Peyer's patch (tissue), 4 donors: ENCODE results near the gene CNKSR3.
A peak's percentile ranks its signal among the peaks of the same experiment; 100 is the strongest.

Experiments used
- POLR2A ChIP-seq, 2 donors: fragments of 450-650 bp; IDR thresholded peaks; one replicate each; pipeline ENCODE4 v1.5.1; 2017; ENCODE audit warnings: antibody characterized with exemption in 2 of 2, mild to moderate bottlenecking in 2 of 2, moderate library complexity in 2 of 2
- TF ChIP-seq, protein P1 (sequence below), 6 experiments: fragments of 450-650 bp in 4 of 6; fragments of 200-600 bp in 2 of 6; sonication (generic) in 1 of 6; IDR thresholded peaks; one replicate each; pipeline ENCODE4 v1.5.1; 2017 to 2019; ENCODE audit warnings: antibody characterized with exemption in 6 of 6, mild to moderate bottlenecking in 3 of 6, moderate library complexity in 1 of 6

DNA sequence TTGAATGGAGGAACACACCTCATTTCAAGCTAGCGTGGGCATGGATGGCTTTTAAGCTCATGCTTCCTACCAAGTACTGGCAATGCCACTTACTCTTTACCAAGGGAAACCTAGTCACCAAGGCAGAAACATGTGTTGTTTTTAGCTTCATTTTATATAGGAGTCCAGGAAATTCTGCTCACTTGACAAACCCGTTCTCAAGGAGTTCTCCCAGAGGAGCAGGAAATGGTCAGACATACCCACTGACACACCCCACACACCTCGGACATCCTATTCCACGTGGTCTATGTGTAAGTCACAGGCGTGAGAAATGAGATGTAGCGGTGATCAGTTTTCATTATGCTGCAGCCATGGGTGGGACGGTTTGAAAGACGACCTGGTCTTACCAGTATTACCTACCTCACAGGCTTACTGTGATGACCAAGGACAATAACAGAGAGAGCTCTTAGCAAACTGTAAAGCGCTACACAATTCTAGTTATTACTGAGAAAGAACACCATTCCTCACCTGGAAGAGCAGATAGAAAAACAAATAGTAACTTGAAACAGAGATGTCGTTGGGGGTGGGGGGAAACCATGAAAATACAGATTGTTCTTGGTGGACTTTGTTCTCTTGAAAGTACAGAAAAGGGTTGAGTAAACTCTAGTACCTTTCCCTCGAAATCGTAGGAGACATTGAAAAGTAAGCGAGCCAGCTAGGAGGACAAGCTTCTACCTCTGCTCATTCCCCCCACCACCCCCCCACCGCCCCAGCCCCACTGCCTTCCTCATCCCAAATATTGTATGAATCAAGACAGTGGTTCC, 1.7 kb downstream of the CNKSR3 start:
- TF ChIP-seq, protein P1, sequence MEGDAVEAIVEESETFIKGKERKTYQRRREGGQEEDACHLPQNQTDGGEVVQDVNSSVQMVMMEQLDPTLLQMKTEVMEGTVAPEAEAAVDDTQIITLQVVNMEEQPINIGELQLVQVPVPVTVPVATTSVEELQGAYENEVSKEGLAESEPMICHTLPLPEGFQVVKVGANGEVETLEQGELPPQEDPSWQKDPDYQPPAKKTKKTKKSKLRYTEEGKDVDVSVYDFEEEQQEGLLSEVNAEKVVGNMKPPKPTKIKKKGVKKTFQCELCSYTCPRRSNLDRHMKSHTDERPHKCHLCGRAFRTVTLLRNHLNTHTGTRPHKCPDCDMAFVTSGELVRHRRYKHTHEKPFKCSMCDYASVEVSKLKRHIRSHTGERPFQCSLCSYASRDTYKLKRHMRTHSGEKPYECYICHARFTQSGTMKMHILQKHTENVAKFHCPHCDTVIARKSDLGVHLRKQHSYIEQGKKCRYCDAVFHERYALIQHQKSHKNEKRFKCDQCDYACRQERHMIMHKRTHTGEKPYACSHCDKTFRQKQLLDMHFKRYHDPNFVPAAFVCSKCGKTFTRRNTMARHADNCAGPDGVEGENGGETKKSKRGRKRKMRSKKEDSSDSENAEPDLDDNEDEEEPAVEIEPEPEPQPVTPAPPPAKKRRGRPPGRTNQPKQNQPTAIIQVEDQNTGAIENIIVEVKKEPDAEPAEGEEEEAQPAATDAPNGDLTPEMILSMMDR (IDR thresholded peaks at IDR 0.05): no peak
- peak in 1 of 2 donors; percentile 57 for TF ChIP-seq POLR2A (IDR thresholded peaks at IDR 0.05)
